OCI-LY7 (cell line): ENCODE measurements around the gene MCL1.

ENCODE experiments used
- CTCF ChIP-seq: fragments of 200-600 bp; sonication (generic); conservative IDR thresholded peaks from 2 replicates; pipeline ENCODE4 v1.5.1; 2014; ENCODE audit warnings: mild to moderate bottlenecking, antibody characterized with exemption, low read length, moderate library complexity, mixed read lengths
- EZH2phosphoT487 ChIP-seq: fragments of 200-600 bp; sonication (generic); IDR thresholded peaks from 2 replicates; pipeline ENCODE4 v1.6.1; 2018; ENCODE audit warnings: low read depth, borderline replicate concordance, mild to moderate bottlenecking, mixed run types, antibody characterized with exemption, low read length, moderate library complexity, mixed read lengths

GRCh38 chr1:150609732-150610131, 30.3 kb upstream of the MCL1 start:
- TF ChIP-seq CTCF (no peak), EZH2phosphoT487 (no peak)
